Right ventricle myocardium superior (tissue), 1 donor: ENCODE results near the gene DDX4. TPM values are rescaled to one million over a fixed set of nuclear protein-coding genes. Genes with fewer than 3 reads are reported as not detected.
"Not testable (repeated sequence)": the region's sequence is repeated elsewhere in the genome, so short reads cannot be mapped to it uniquely, and the experiment has no call there.

ENCODE experiments used
- ATAC-seq: fragments of 200-7000 bp; cut with Tn5 transposase; one replicate; pipeline ENCODE4 v1.9.1; 2020; ENCODE audit warnings: mild to moderate bottlenecking; ENCODE audit not compliant: poor library complexity
- DNase-seq: peaks from one replicate; pipeline ENCODE4 v3.0.0-alpha.2; 2020
- intact Hi-C: fragments of 100-400 bp; cut with DNase I; formaldehyde crosslinking; loops from one replicate; pipeline ENCODE4 v1.11.2; 2022
- long read RNA-seq: library from polyadenylated mRNA; unstranded; transcript quantifications from one replicate; pipeline ENCODE4 v2.0.0, GENCODE V29; 2021
- total RNA-seq: library from RNA; stranded (reverse); fragmentation: NEBNext Ultra II Directional; extraction: Animal tissue kit (Norgen Biotek cat#: 25700); gene quantifications from one replicate; pipeline ENCODE4 v1.2.1, GENCODE V29; 2021
- donor health status: DM: no; HTN: yes; CAD: no; lungs with severe emphysema.

Gene DDX4
- not detected for total RNA-seq
- long read RNA-seq, result 0 reads

DNA sequence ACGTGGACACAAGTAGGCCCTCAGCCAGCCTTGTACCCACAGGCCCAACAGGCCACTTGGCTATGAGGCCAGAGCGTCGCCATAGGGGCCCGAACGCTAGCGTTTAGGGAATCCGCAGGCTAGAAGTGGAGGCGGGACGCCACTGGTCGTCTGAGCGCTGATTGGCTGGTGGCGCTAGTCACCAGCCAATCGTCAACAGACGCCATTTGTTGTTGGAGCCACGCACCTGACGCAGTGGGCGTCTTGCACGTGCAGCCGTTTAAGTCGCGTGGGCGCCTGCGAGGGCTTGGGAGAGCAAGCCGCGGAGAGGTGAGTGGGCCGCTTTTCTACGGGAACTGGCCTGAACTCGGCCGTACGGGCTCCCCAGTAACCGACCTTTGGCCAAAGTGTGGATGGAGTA, at the start of gene DDX4:
DDX4 (plus strand) TSS at position 269 of the 400 bp plus-strand sequence. CDS start 903 bp downstream, outside the sequence.
- ATAC-seq, result no peak
- no peak for DNase-seq

DNA sequence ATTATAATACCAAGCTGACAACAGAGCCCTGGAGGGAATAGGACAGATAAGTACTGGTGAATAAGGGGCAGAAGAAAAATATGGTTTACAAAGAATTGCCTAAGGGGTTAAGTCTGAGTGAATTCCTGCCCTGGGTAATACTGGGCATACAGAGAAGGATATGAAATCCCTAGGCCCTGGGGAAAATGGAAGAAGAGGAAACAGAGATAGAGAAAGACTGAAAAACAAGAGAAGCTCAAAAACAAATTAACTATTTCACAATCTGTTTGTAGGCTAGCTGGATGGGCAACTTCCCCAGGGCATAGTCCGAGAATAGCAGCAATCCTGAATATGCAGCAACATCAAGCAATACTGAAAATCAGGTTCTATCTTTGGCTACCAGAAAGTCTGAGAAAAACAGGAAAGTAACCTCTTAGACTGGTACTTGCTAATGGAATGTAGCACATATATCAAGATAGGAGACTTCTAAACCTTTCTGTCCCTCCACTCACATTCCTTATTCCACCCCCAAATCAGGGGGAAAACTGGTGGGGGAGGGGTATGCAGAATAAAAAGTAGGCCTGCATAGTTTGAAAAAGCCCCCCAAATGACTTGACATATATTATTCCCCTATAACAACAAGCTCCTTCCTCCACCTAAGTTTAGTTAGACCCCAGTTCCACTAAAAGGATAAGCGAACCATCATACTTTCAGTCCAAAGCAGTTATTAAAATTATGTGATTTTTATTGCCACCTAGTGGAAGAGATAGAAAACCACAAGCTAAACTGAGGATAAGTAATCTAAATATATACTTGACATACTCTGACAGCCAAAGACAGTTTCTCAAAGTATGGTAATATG, 46.4 kb upstream of the DDX4 start:
- peak; percentile 83 for ATAC-seq
- intact Hi-C loops, result loop anchor here (5.0 to 10.0 kb wide), 3 partner anchors 89 to 347 kb away; no protein-coding TSS in a partner anchor
- no peak for DNase-seq

More for the DNA sequence above, at the start of gene DDX4:
- intact Hi-C loops, result no loop called here

DNA sequence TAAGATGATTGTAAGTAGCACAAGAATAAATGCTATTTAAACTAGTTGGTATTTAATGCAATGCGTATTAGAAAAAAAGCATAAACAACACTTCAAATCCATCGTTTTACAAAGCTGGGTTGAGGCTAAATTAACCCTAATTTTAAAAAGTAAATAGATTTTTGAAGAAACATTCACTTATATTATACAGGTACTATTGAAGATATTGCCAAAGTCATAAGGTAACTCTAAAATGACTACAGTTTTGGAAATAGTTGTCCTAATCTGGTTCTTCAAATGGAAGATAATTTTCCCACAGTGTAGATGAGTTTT, 45.8 kb upstream of the DDX4 start:
- intact Hi-C loops, result loop anchor here (5.0 to 10.0 kb wide), 3 partner anchors 90 to 347 kb away; no protein-coding TSS in a partner anchor
- no peak for DNase-seq
- ATAC-seq, result no peak

DNA sequence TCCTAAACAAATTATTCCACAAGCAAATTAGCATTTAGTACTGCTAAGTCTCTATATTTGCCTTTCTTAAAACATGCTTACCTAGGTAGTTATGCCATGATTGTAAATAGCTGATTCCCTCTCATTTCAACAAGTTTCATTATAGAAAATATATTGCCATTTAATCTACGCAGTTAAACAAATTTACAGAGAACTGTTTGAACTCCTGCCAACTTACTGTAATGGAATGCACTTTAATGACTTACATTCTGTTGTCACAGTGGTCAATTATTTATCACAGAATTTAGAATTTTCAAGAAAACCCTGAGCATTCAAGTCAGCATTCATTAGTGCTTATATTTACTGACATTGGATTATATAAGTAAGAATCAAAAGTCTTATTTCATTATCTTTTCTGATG, 45.4 kb upstream of the DDX4 start:
- intact Hi-C loops, result loop anchor here (5.0 to 10.0 kb wide), 3 partner anchors 90 to 348 kb away; no protein-coding TSS in a partner anchor
- no peak for ATAC-seq
- DNase-seq, result no peak

DNA sequence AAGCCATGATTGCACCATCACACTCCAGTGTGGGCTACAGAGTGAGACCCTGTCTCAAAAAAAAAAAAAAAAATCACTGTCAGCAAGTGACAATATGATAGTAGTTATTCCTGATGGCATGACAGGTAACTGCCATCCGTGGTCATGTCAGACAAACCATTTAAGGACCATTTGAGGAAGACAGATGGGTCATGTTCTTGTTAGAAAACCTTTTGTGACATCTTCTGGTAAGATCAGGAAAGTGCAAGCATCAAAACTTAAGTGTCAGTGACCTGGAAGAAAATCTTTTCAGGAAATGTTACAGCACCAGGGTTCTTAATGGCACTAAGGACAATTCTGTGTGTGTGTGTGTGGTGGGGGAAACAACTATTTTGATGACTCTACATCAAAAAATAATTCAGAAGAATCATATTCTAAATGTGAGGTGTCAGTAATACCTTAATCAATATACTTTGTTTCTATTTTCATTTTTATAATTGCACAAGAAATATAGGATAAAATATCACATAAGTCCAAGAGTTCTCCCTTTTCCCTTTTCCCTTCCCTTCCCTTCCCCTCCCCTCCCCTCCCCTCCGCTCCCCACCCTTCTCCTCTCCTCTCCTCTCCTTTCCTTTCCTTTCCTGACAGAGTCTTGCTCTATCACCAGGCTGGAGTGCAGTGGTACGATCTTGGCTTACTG, 43.6 kb upstream of the DDX4 start:
- ATAC-seq (peak; percentile 31), DNase-seq (no peak)
- intact Hi-C loops, result loop anchor here (5.0 to 10.0 kb wide), 3 partner anchors 92 to 349 kb away; no protein-coding TSS in a partner anchor

DNA sequence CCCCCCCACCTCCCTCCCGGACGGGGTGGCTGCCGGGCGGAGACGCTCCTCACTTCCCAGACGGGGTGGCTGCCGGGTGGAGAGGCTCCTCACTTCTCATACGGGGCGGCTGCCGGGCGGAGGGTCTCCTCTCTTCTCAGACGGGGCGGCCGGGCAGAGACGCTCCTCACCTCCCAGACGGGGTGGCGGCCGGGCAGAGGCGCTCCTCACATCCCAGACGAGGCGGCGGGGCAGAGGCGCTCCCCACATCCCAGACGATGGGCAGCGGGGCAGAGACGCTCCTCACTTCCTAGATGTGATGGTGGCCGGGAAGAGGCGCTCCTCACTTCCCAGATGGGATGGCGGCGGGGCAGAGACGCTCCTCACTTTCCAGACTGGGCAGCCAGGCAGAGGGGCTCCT, 41.2 kb upstream of the DDX4 start:
- not testable (repeated sequence) for ATAC-seq, DNase-seq
- intact Hi-C loops, result loop anchor here (10.0 kb wide), 1 partner anchor 352 kb away; no protein-coding TSS in a partner anchor

- no peak for ATAC-seq
- intact Hi-C loops, result loop anchor here (10.0 kb wide), 1 partner anchor 354 kb away; no protein-coding TSS in a partner anchor
Observed at GRCh38 chr5:55699041-55699688, 38.7 kb upstream of the DDX4 start.

DNA sequence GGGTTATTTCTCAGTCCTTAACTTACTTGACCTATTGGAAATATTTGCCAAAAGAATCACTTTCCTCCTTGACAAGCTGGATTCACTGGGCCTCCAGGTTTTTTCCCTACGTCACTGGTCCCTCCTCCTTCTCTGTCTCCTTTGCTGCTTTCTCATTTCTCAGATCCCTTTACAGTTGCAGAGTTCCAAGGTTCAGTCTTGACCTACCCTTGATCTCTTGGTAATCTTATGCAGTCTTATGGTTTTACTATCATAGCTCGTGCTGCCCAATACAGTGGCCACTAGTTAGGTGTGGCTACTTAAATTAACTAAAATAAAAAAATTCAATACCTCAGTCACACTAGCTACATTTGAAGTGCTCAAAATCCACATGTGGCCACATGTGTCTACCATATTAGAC, 37.1 kb upstream of the DDX4 start:
- DNase-seq (no peak), ATAC-seq (peak; percentile 15)
- intact Hi-C loops, result loop anchor here (10.0 kb wide), 1 partner anchor 376 kb away; no protein-coding TSS in a partner anchor

More at GRCh38 chr5:55699041-55699688, 38.7 kb upstream of the DDX4 start:
- no peak for DNase-seq

DNA sequence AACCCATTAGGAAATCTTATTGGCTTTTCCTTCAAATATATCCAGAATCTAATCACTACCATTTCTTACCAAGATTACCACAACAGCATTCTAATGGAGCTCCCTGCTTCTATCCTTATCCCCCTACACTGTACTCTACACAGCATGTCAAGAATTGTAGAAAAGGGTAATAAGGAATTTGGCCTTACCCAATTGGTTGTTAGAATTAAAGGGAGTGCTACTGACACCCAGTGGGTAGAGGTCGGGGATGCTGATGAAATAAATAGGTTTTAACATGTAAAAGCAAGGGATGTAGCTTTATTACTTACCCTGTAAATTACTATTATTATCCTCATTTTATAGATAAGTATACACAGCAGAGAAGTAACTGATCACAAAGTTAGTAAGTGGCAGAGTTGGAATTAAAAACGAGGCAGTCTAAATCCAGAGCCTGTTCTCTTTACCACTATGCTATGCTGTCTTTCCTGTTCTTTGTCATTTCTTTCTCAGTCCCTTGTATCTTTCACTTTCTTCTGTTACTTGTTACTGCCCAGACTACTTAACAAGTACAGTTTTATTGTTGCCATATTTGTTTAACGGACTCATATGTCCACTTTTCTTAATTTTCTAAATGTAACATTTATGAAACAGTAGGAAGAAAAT, 36.3 kb upstream of the DDX4 start:
- DNase-seq, result no peak
- intact Hi-C loops, result loop anchor here (10.0 kb wide), 1 partner anchor 377 kb away; no protein-coding TSS in a partner anchor
- ATAC-seq, result no peak

DNA sequence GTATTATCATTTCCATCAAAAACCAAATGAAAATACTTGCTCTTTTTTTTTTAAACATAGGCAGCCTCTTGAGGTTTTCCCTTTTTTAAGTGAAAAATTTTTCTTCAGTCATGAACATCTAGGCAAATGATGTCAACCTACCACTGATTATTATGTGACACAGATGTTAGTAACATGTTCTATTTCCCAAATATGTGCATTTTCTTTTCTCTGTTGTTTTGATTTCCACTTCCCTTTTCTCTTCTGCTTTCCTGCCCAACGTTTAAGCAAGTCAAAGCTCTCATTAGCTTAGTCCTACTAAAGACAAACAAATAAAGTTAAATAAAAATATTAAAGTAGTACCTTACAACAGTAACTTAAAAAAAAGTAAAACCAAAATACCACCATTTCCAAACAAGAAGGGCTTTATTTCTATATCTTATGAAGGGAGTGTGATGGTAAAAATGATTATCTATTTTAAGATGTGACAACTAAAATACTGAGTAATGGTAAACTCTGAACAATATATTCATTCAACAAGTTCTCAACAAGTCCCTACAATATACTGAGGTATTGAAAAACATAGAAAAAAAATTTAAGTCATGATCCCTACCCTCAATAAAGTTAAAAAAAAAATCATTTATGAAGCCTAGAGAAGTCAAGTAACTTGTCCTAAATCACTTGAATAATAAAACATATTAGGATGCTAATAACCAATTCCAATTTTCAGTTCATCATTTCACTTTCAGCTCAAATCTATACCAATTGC, 35.1 kb upstream of the DDX4 start:
- ATAC-seq, result no peak
- intact Hi-C loops, result loop anchor here (10.0 kb wide), 1 partner anchor 378 kb away; no protein-coding TSS in a partner anchor
- no peak for DNase-seq

- intact Hi-C loops, result loop anchor here (10.0 kb wide), 1 partner anchor 381 kb away; no protein-coding TSS in a partner anchor
- no peak for DNase-seq
- ATAC-seq, result no peak
Observed at GRCh38 chr5:55706230-55706629, 31.6 kb upstream of the DDX4 start.

GRCh38 chr5:55708732-55709131, 29.1 kb upstream of the DDX4 start:
- ATAC-seq, result no peak
- intact Hi-C loops, result loop anchor here (10.0 kb wide), 1 partner anchor 384 kb away; no protein-coding TSS in a partner anchor
- no peak for DNase-seq

GRCh38 chr5:55711507-55712022, 26.3 kb upstream of the DDX4 start:
- intact Hi-C loops, result no loop called here
- DNase-seq, result no peak
- no peak for ATAC-seq

DNA sequence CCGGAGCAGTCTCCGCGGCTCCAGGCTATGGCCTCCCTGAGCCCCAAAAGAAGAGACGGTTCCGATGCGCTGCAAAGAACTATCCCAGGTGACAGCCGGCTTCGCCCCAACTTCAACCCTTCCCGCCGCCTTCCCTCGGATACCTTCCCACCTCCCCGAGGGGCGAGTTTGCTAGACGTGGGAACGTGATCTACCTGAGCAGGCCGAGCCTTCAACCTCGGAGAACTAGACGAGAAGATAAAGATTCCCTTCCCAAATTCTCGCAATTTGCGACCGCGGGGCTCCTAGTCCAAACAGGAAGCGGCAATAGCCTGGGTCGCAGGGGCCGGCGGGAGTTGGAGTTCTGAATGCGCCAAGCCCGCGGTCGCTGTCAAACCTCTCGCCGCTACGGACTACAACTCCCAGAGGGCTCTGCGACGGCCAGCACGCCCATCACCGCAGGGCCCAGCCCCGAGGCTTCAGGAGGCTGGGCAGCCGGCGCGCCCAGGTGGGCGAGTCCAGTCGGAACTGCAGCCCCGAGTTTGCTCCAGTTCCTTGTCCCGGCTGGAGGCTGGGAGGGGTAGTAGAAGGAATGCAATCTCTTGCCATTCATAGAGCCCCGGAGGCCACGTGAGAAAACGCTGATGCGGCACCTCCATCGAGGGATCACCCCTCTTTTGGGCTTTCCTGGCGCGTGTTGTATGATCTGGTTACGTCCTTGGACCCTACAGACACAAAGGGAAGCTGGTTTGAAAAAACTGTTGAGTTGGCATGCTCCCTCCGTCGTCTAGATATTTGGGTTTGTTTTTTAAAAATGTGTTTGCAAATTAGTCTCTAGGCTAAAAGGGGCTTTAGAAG, 25.6 kb upstream of the DDX4 start, which contains the start of gene SLC38A9:
SLC38A9 (minus strand) TSS at position 302 of the 837 bp plus-strand sequence. CDS start 14,366 bp downstream, outside the sequence.
- peak; percentile 100 for ATAC-seq
- DNase-seq, result peak; percentile 98
- intact Hi-C loops, result no loop called here

DNA sequence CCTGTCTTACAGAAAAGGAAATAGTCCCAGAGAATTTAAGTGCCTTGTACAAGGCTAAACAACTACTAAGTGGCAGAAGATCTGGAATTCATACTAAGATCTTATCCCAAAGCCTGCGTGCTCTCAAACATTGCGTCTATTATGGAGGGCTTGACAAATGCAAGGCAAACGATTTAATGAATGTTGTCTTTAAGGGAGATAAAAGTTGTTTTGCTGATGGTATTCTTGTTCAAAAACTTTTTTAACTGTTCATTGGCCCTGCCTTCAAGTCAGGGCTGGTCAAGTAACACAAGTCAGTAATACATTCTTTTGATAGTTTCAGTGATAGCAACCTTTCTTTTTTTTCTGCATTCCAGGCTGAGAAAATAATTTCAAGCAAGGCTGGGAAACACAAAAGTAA, 24.0 kb upstream of the DDX4 start:
- DNase-seq (no peak), ATAC-seq (no peak)
- intact Hi-C loops, result no loop called here

GRCh38 chr5:55714339-55714738, 23.5 kb upstream of the DDX4 start:
- intact Hi-C loops, result no loop called here
- ATAC-seq, result no peak
- no peak for DNase-seq
